ENCODE measurements around the gene PLD6.

DNA sequence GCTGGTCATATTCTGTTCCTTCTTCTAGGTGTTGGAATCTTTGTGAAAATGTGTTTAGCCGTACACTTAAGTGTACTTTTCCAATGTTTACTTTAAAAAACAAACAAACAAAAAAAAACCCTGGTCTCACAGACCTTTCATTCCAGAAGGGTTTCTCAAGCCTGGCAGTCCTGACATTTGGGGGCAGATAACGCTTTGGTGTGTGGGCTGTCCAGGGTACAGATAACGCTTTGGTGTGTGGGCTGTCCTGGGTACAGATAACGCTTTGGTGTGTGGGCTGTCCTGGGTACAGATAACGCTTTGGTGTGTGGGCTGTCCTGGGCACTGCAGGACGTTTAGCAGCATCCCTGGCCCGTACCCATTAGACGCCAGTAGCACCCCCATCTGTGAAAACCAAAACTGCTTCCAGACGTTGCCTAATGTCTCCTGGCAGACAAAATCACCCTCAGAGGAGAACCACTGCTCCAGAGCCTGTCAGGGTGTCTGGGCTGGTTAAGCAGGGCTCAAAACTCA is 46.1 kb upstream of the PLD6 start:
- TF ChIP-seq, protein P1, sequence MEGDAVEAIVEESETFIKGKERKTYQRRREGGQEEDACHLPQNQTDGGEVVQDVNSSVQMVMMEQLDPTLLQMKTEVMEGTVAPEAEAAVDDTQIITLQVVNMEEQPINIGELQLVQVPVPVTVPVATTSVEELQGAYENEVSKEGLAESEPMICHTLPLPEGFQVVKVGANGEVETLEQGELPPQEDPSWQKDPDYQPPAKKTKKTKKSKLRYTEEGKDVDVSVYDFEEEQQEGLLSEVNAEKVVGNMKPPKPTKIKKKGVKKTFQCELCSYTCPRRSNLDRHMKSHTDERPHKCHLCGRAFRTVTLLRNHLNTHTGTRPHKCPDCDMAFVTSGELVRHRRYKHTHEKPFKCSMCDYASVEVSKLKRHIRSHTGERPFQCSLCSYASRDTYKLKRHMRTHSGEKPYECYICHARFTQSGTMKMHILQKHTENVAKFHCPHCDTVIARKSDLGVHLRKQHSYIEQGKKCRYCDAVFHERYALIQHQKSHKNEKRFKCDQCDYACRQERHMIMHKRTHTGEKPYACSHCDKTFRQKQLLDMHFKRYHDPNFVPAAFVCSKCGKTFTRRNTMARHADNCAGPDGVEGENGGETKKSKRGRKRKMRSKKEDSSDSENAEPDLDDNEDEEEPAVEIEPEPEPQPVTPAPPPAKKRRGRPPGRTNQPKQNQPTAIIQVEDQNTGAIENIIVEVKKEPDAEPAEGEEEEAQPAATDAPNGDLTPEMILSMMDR (IDR thresholded peaks at IDR 0.05), result no peak
- TF ChIP-seq POLR2A (IDR thresholded peaks at IDR 0.05), result no peak
